HG03025 (cell line): ENCODE measurements around the gene UBTD1.
"Not testable (repeated sequence)": the region's sequence is repeated elsewhere in the genome, so short reads cannot be mapped to it uniquely, and the experiment has no call there.

Experiments used
- ATAC-seq: cut with Tn5 transposase; IDR thresholded peaks from one replicate; pipeline ENCODE4 v1.9.1; 2021; ENCODE audit warnings: mild to moderate bottlenecking, moderate library complexity; ENCODE audit not compliant: unreplicated experiment, low FRiP score

Gene UBTD1, protein sequence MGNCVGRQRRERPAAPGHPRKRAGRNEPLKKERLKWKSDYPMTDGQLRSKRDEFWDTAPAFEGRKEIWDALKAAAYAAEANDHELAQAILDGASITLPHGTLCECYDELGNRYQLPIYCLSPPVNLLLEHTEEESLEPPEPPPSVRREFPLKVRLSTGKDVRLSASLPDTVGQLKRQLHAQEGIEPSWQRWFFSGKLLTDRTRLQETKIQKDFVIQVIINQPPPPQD

GRCh38 chr10:97498841-97499560 lies at the start of gene UBTD1:
Gene UBTD1 (plus strand): TSS chr10:97498924. CDS start chr10:97499204, 280 bp downstream.
- ATAC-seq = no peak

- ATAC-seq = no peak
Observed at GRCh38 chr10:97450828-97451227, 47.9 kb upstream of the UBTD1 start.

DNA sequence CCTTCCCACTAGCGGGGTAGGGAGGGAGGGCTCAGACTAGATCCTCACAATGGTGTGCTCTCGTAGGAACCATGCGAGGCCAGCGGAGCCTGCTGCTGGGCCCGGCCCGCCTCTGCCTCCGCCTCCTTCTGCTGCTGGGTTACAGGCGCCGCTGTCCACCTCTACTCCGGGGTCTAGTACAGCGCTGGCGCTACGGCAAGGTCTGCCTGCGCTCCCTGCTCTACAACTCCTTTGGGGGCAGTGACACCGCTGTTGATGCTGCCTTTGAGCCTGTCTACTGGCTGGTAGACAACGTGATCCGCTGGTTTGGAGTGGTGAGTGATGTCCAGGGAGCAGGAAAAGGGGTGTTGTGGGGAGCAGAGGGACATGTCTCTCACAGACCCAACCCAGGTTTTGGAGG lies 47.1 kb upstream of the UBTD1 start:
- ATAC-seq = no peak

DNA sequence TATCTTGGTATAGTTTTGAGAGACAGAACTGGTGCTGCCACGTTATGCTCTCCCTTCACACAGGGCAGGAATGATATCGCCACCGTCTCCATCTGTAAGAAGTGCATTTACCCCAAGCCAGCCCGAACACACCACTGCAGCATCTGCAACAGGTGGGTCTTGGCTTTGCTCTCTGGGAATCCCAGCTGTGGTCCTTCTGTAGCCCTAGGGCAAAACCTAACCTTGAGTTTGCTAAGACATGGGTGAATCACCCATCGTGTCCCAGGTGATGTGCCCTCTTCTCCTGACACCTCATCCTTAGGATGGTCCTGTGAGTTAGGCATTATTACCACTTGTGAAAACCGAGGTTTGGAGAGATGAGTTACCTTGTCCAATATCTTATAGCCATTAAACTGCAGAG lies 46.4 kb upstream of the UBTD1 start:
- ATAC-seq = no peak

- ATAC-seq = no peak
Observed at GRCh38 chr10:97454330-97455036, 44.2 kb upstream of the UBTD1 start.

DNA sequence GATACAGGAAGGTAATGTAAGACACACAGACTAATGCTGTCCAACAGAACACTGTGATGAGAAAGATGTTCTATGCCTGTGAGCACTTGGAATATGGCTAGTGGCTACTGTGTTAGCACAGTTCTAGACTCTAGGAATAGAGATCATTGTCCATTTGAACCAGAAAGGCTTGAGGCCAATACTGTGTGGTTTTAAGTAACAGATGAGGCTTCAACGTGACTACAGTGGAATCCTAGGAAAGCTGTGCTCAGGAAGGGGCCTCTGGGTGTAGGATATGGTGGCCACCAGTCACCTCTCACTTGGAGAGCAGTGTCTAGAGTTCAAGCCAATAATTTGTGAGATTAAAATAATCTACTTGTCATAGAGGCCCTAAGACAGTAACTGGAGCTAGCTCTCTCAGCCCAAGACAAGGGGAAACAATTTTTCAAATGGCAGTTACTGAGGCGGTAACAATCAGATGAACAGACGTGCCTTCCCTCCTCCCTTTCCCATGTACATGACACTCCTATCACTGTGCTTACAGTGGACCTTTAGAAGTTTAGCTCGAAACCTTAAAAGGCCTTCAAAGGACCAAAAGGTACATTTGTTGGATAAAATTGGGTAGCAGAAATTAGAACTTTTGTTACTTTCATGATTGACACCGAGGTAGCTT lies 42.6 kb upstream of the UBTD1 start:
- ATAC-seq = no peak

GRCh38 chr10:97456686-97457065 lies 42.0 kb upstream of the UBTD1 start:
- no peak for ATAC-seq

DNA sequence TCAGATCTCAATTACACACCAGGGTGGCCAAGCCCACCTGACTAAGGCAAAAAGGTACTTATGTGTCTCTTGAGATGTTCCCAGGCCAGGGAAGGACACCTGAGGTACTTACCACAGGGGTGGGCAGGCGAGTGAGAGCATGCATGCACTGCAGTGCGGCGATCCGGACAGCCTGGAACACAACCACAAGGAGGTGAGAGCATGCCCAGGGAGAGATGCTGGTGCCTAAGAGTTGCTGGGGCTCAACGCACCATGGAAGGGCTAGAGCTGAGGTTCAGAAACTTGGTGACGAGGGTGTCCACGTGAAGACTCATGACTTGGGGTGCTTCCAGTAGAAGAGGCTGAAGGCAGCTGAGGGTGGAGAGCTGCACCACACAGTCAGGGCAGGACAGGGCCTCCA lies 39.6 kb upstream of the UBTD1 start:
- no peak for ATAC-seq

GRCh38 chr10:97459933-97460332 lies 38.8 kb upstream of the UBTD1 start:
- no peak for ATAC-seq

GRCh38 chr10:97462309-97462708 lies 36.4 kb upstream of the UBTD1 start:
- ATAC-seq = no peak

- ATAC-seq = no peak
Observed at GRCh38 chr10:97463363-97464132, 35.2 kb upstream of the UBTD1 start.

DNA sequence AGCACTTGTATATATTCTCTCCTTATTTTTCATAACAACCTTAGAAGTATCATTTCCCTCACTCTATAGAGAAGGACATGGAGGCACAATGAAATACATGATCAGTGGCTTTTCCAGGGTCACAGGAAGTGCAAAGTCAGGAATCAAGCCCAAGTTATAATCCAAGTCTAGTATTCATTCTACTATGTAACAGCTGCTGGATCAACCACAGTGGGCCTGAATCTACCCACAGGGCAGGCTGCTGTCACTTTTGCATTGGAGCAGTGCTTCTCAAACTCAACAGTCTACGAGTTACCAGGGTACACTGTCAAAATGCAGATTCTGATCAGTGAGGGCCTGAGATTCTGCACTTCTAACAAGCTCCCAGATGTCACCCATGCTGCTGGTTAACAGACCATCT lies 34.5 kb upstream of the UBTD1 start:
- ATAC-seq = no peak

GRCh38 chr10:97465982-97466381 lies 32.7 kb upstream of the UBTD1 start:
- ATAC-seq = no peak

GRCh38 chr10:97466755-97467154 lies 32.0 kb upstream of the UBTD1 start:
- ATAC-seq = no peak

- no peak for ATAC-seq
Observed at GRCh38 chr10:97468162-97468561, 30.6 kb upstream of the UBTD1 start.

DNA sequence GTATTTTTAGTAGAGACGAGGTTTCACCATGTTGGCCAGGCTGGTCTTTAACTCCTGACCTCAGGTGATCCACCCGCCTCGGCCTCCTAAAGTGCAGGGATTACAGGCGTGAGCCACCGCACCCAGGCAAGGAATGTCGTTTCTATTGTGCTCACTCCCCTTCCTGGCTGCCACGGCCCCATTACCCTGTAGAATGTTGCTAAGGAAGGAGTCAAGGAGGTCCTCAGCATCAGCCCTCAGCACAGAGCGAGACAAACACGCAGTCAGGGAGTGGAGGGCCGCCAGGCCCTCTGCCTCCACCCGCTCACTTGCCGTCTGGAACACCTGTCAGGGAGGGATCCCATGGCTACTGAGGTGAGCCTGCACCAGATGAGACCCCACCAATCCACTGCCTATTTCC lies 29.9 kb upstream of the UBTD1 start:
- not testable (repeated sequence) for ATAC-seq

DNA sequence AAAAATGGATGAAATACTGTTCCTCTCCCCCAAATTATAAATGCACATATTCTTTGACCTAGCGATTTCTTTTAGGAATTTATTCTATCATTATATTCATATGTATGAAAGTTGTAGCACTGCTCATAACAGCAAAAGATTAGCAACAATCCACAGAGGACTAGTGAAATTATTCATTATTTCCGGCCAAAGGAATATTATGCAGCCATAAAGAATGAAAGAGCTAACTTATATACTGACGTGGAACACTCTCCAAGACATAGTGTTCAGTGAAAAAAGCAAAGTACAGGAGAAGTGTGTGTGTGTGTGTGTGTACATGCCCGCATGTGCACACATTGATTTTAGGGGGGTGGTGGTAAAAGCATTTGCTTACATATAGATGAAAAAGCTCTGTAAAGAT lies 23.8 kb upstream of the UBTD1 start:
- ATAC-seq = no peak

GRCh38 chr10:97475936-97476594 lies 22.7 kb upstream of the UBTD1 start:
- ATAC-seq = no peak

DNA sequence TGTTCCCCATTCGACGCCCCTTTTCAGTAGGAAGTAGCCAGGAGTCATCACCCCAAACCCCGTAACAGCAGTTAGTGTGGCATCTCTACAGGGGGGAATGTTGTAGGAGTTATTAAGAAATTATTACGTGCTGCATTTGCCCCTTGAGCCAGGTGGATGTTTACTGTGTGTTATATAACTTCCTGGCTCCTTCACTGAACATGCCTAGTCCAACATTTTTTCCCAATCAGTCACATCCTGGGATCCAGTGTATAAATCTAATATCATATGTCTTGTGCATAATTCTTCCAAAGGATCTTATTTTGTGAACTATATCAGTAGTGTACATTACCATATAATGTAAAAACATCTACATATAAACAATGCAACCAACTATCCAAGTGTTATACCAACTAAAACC lies 19.3 kb upstream of the UBTD1 start:
- not testable (repeated sequence) for ATAC-seq

DNA sequence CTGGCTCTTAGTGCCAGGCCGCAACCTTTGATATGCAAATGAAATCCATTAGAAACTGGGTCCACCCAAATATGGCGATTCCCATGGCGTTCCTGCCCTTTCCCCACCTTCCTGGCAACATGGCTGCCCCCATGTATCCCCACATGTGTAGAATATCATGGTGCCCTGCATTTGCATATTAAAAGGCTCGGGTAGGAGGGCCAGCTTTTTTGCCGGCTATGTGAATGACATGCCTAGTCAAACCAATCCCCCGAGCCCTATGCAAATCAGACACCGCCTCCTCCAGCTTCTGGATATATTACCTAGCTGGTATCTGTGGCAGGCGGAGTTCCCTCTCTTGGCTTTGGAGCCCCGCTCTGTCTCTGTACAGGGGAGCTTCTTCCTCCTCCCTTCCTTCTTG lies 18.8 kb upstream of the UBTD1 start:
- no peak for ATAC-seq
